ENCODE measurements around the gene ANKRD60. TPM values are rescaled to one million over a fixed set of nuclear protein-coding genes. Genes with fewer than 3 reads are reported as not detected.
A peak's percentile ranks its signal among the peaks of the same experiment; 100 is the strongest.

ANKRD60 gene
- polyA plus RNA-seq, 1 experiment = not detected

- CTCF ChIA-PET = interaction anchor here (0.6 to 3.3 kb wide), 17 partner anchors 8 to 633 kb away, joined by 3 to 11 read pairs (median 3); partner anchors contain the start of gene GNAS-AS1
- POLR2A ChIA-PET = no interaction called here
- DNase-seq (ENCODE audit: low read depth) = no peak
Observed at GRCh38 chr20:58233881-58234528, 5.6 kb upstream of the ANKRD60 start.

GRCh38 chr20:58233393-58233792 is 4.9 kb upstream of the ANKRD60 start:
- H3K36me3 ChIP-seq (ENCODE audit: control insufficient read depth, insufficient read depth, low read length) = 0 out of 2 replicates have a peak, but pooled peaks cover 2% of the 10 kb centered on the region
- DNase-seq (ENCODE audit: low read depth) = no peak
- H3K27me3 ChIP-seq (ENCODE audit: control insufficient read depth, insufficient read depth, low read length) = peaks cover 5% of the 10 kb centered on the region
- no peak overlapping the region for H3K4me3 ChIP-seq (ENCODE audit: low read depth, low read length)
- ChIA-PET CTCF (interaction anchor here (1.0 to 3.3 kb wide), 6 partner anchors 11 to 277 kb away, joined by 3 to 11 read pairs (median 3); no protein-coding TSS in a partner anchor), POLR2A (no interaction called here)
- TF ChIP-seq CTCF (IDR thresholded peaks at IDR 0.05; ENCODE audit: insufficient read depth, low read depth, low read length) = no peak

More at GRCh38 chr20:58233881-58234528, 5.6 kb upstream of the ANKRD60 start:
- peaks cover 2% of the 10 kb centered on the region; the same call in 1 of the 2 replicates for H3K27me3 ChIP-seq (ENCODE audit: control insufficient read depth, insufficient read depth, low read length)
- H3K36me3 ChIP-seq (ENCODE audit: control insufficient read depth, insufficient read depth, low read length) = 0 out of 2 replicates have a peak, but pooled peaks cover 2% of the 10 kb centered on the region
- peak; percentile 77 for TF ChIP-seq CTCF (IDR thresholded peaks at IDR 0.05; ENCODE audit: insufficient read depth, low read depth, low read length)
- H3K4me3 ChIP-seq (ENCODE audit: low read depth, low read length) = no peak overlapping the region

GRCh38 chr20:58231683-58232082 is 3.2 kb upstream of the ANKRD60 start:
- no peak overlapping the region for H3K4me3 ChIP-seq (ENCODE audit: low read depth, low read length)
- H3K36me3 ChIP-seq (ENCODE audit: control insufficient read depth, insufficient read depth, low read length) = 0 out of 2 replicates have a peak, but pooled peaks cover 2% of the 10 kb centered on the region
- no peak for DNase-seq (ENCODE audit: low read depth)
- POLR2A ChIA-PET = no interaction called here
- CTCF ChIA-PET = interaction anchor here (1.0 kb wide), 1 partner anchor 207 kb away, joined by 3 read pairs; no protein-coding TSS in a partner anchor
- no peak for TF ChIP-seq CTCF (IDR thresholded peaks at IDR 0.05; ENCODE audit: insufficient read depth, low read depth, low read length)
- H3K27me3 ChIP-seq (ENCODE audit: control insufficient read depth, insufficient read depth, low read length) = peaks cover 18% of the 10 kb centered on the region

- CTCF ChIA-PET = no interaction called here
- no peak overlapping the region for H3K4me3 ChIP-seq (ENCODE audit: low read depth, low read length)
Observed at GRCh38 chr20:58229198-58229798, 845 bp upstream of the ANKRD60 start.

More at GRCh38 chr20:58229198-58229798, 845 bp upstream of the ANKRD60 start:
- no peaks in the 10 kb centered on the region for H3K36me3 ChIP-seq (ENCODE audit: control insufficient read depth, insufficient read depth, low read length)
- no peak for DNase-seq (ENCODE audit: low read depth)
- POLR2A ChIA-PET = no interaction called here
- no peak for TF ChIP-seq CTCF (IDR thresholded peaks at IDR 0.05; ENCODE audit: insufficient read depth, low read depth, low read length)
- peaks cover 25% of the 10 kb centered on the region for H3K27me3 ChIP-seq (ENCODE audit: control insufficient read depth, insufficient read depth, low read length)
